ENCODE measurements around the gene CEP250.

Gene CEP250

DNA sequence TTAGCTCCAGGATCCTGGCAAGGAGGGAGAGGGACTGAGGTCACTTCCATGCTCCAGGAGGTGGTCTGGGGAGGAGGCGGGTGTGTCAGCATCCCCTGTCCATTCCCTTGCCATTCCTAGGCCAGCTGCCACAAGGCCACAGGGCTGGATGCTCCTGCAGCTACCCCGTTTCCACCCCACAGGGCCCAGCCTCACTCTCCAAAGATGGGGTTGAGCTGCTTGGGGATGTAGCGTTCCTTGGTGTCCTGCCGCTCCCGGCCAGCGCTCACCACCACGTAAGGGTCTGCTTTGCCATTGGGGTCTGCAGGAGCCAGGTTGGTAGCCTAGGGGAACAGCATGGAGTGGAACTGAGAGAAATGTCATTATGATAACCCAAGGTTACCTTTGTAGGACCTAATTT is 109.5 kb downstream of the CEP250 start:
- no peak for DNase-seq (ENCODE audit: low spot score)

DNA sequence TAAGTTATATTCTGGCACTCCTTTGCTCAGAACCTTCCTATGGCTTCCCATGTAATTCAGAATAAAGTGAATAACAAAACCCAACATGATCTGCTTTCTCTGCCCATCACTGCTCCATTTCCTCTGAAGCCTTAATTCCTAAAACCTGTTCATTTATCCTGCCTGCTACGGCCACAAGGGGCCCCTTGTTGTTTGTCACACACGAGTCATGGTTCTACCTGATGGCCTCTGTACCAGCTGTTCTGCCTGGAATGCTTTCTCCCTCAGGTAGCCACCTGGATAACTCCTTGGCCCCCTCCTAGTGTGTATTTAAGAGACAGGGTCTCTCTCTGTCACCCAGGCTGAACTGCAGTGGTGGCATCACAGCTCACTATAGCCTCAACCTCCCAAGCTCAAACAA is 113.2 kb downstream of the CEP250 start:
- DNase-seq (ENCODE audit: low spot score): peak; percentile 37

All from NAMALWA (cell line).